Glomerular visceral epithelial cell (primary cell): ENCODE measurements around the gene OSBPL1A.
A peak's percentile ranks its signal among the peaks of the same experiment; 100 is the strongest.
"Not testable (repeated sequence)": the region's sequence is repeated elsewhere in the genome, so short reads cannot be mapped to it uniquely, and the experiment has no call there.

ENCODE experiments used
- DNase-seq: peaks from one replicate; pipeline ENCODE4 v3.0.0-alpha.2; 2016; ENCODE audit errors: extremely low spot score

OSBPL1A gene

GRCh38 chr18:24397131-24397693 lies 412 bp downstream of the OSBPL1A start:
- peak; percentile 59 for DNase-seq

GRCh38 chr18:24396082-24396633 lies 1.5 kb downstream of the OSBPL1A start:
- no peak for DNase-seq

GRCh38 chr18:24395049-24395795 lies 2.4 kb downstream of the OSBPL1A start:
- no peak for DNase-seq

GRCh38 chr18:24388957-24389356 lies 8.7 kb downstream of the OSBPL1A start:
- DNase-seq: no peak

- DNase-seq: no peak
Measured at GRCh38 chr18:24386681-24387080, 10.9 kb downstream of the OSBPL1A start.

DNA sequence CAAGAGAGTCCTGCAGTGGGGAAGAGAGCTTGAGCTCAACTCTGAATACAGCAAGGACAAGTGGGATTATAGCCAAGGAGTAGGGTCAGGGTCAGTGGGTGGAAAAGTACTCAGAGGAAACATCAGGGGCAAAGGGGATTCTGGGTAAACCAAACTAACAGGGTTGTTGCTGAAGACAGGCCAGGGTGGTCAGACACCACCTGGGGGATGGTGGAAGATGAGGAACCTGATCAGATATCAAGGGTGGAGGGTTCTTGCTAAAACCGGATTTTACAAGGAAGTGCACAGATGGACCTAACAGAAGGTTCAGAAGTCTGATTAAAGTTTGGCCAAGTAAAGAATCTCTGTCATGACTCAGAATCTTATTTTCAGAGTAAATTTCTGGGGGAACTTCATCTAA lies 16.5 kb downstream of the OSBPL1A start:
- DNase-seq: no peak

GRCh38 chr18:24380163-24380747 lies 17.4 kb downstream of the OSBPL1A start:
- no peak for DNase-seq

DNA sequence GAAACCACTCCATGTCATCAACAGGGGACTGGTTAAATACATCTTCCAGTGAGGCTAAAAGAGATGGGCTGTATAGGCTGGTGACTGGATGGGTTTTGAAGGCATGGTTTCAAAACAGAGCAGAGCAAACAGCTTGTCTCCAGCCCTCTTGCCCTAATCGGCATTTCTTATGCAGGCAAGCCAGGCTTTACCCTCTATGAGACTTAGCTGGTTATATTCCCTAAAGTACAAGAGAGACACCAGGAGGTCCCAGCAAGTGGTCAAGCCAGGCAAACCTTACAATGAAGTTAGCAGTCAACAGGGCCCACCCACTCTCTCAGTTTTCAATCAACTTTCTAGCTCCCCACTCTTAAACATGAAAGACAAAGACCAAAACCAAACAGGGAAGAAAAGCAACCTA lies 19.0 kb downstream of the OSBPL1A start:
- no peak for DNase-seq

DNA sequence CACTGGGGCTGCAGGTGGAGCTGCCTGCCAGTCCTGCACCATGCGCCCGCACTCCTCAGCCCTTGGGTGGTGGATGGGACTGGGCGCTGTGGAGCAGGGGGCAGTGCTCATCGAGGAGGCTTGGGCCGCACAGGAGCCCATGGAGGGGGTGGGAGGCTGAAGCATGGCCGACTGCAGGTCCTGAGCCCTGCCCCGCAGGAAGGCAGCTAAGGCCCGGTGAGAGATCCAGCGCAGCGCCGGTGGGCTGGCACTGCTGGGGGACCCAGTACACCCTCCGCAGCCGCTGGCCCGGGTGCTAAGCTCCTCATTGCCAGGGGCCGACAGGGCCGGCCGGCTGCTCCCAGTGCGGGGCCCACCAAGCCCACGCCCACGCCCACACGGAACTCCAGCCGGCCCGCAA lies 21.1 kb downstream of the OSBPL1A start:
- not testable (repeated sequence) for DNase-seq

DNA sequence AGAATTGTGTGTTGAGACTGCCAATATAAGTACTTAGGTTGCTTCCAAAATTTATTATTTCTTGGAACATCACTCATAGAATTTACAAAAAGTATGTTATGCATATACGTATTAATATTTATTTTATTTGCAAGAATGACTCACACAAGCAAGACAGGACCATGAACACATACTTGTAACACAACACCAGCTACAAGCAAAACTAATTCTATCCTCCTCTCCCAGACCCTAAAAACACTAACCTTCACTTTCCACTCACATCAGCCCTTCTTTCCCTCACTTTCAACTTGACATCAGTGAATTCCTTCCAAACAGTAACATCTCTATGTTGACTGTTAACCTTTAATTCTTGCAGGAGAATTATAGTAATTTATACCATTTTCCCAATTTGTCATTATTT lies 24.3 kb downstream of the OSBPL1A start:
- DNase-seq: no peak

- DNase-seq: no peak
Measured at GRCh38 chr18:24372279-24372872, 25.2 kb downstream of the OSBPL1A start.

- DNase-seq: no peak
Measured at GRCh38 chr18:24370120-24370519, 27.5 kb downstream of the OSBPL1A start.

DNA sequence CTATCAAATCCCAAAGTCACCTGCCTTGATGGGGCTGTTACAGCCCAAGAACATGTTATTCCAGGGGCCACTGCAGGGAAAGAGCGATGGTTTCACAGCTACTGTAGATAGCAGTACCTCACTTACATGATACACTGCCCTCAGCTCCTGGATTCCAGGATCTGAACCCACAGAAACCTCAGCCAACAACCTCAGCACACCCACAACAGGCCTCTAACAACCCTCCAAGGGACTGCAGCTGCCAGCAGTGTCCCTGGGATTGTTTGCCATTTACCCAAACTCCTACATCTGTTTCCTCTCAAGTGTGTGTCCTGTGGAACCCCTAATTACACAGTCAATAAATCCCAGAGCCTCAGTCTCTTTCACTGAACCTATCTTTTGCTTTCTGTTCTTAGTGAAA lies 28.2 kb downstream of the OSBPL1A start:
- no peak for DNase-seq

- DNase-seq: no peak
Measured at GRCh38 chr18:24368749-24369148, 28.9 kb downstream of the OSBPL1A start.

DNA sequence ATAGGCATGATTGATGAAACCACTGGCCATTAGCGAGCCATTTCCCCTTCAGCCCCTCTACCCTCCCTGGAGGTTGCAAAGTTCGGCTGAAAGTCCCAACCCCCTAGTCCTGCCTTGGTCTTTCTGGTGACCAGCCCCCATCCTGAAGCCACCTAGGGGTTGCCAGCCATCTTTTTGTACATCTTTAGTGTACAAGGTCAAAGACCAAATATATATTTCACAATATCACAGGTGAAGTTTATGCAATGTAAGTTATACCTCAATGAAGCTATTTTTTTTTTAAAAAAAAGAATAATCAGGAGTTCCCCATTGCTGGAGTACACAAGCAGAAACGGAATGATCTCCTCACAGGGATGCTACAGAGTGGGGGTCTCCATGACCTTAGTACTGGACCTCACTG lies 31.3 kb downstream of the OSBPL1A start:
- no peak for DNase-seq

DNA sequence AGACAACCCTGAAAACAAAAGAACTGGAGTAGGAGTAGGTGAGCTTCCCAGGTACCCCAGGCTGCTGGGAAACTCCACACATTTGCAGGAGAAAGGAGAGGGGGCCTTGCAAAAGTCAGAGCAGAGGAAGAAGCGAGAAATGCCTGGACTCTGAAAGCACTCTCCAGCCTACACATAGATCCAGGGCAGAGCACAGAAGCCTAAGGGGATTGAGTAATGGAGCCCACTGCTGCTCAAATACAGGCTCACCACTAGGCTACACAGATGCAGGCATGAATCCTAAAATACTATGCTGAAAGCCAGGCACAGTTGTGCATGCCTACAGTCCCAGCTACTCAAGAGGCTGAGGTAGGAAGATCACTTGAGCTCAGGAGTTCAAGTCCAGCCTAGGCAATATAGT lies 33.4 kb downstream of the OSBPL1A start:
- DNase-seq: no peak

GRCh38 chr18:24362757-24363156 lies 34.9 kb downstream of the OSBPL1A start:
- DNase-seq: no peak

GRCh38 chr18:24359787-24360530 lies 37.7 kb downstream of the OSBPL1A start:
- DNase-seq: peak; percentile 56

DNA sequence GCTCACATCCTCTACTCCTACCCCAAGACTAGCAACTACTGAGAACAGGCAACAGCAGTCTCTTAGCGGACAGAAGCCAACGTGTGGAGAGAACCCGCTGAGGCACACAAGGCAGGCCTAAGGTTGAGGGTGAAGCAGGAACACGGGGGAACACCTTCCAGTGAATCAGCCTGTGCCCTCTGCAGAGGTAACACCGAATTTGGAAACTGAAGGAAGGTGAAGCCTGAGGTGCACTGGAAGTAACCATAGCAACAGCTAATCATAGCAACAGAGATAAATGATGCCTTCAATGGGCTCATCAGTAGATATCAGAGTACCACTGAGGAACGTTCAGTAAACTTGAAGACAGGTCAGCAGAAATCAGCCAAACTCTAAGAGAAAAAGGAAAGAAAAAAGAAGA lies 43.3 kb downstream of the OSBPL1A start:
- DNase-seq: no peak

GRCh38 chr18:24346254-24346653 lies 51.4 kb downstream of the OSBPL1A start:
- DNase-seq: no peak

DNA sequence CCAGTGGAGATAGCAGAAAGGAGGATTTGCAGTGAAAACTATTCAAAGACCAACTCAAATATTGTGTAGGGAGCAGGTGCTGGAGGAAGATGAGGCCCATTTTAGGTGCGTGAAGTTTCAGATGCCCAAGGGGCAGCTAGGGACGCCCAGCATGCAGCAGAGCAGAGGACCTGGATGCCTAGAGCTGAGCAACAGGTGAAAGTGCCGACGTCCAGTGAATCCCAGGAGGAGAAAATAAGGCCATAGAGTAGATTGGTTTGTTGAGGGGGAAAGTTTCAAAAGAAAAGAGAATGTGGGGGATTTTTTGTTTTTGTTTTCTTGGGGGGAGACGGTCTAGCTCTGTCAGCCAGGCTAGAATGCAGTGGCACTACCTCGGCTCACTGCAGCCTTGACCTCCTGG lies 53.1 kb downstream of the OSBPL1A start:
- no peak for DNase-seq

GRCh38 chr18:24342347-24342746 lies 55.3 kb downstream of the OSBPL1A start:
- DNase-seq: no peak
